ENCODE data around the gene NHP2.

- TF ChIP-seq CTCF (IDR thresholded peaks at IDR 0.05) (no peak), POLR2A (IDR thresholded peaks at IDR 0.05) (no peak)
Measured at GRCh38 chr5:178142642-178143041, 11.0 kb downstream of the NHP2 start.
